Right lobe of liver (tissue), 6 donors: ENCODE results near the gene OBSL1. TPM values are rescaled to one million over a fixed set of nuclear protein-coding genes. Genes with fewer than 3 reads are reported as not detected.

ENCODE experiments used
- ATAC-seq, 4 donors: fragments of 200-7000 bp; cut with Tn5 transposase; one replicate each; pipeline ENCODE4 v1.9.1; 2020; ENCODE audit warnings: mild to moderate bottlenecking in 4 of 4, moderate library complexity in 4 of 4
- DNase-seq, 3 donors: peaks; one replicate each; pipeline ENCODE4 v3.0.0-alpha.2; 2020
- H3K27ac ChIP-seq, 3 donors: fragments of 200-600 bp; one replicate each; pipeline ENCODE4 v1.8.0; 2022
- H3K27me3 ChIP-seq, 2 donors: fragments of 200-600 bp; one replicate each; pipeline ENCODE4 v1.8.0; 2022
- H3K36me3 ChIP-seq, 4 donors: fragments of 200-600 bp; sonication (generic) in 1 of 4; one replicate each; pipeline versions ENCODE4 v1.5.1 to v1.8.0; 2017 to 2022; ENCODE audit warnings: control low read depth in 1 of 4
- H3K4me1 ChIP-seq, 4 donors: fragments of 200-600 bp; sonication (generic) in 1 of 4; one replicate each; pipeline versions ENCODE4 v1.5.1 to v1.8.0; 2017 to 2022; ENCODE audit warnings: control low read depth in 1 of 4
- H3K4me3 ChIP-seq, 3 donors: fragments of 200-600 bp; one replicate each; pipeline ENCODE4 v1.8.0; 2022
- H3K9me3 ChIP-seq, 4 donors: fragments of 200-600 bp; sonication (generic) in 1 of 4; one replicate each; pipeline versions ENCODE4 v1.5.1 to v1.8.0; 2017 to 2022; ENCODE audit warnings: control low read depth in 1 of 4
- POLR2A ChIP-seq: fragments of 450-650 bp; IDR thresholded peaks from one replicate; pipeline ENCODE4 v1.6.1; 2017; ENCODE audit warnings: antibody characterized with exemption, mild to moderate bottlenecking
- WGBS: methylation state at CpG from one replicate; pipeline ENCODE4 v1.1.6; 2018; ENCODE audit warnings: low coverage, low lambda C conversion rate; ENCODE audit not compliant: insufficient coverage; ENCODE audit errors: missing lambda C conversion rate; 5-methylcytosine and 5-hydroxymethylcytosine counted together
- intact Hi-C, 2 donors: fragments of 100-400 bp; cut with DNase I; formaldehyde crosslinking; loops; one replicate each; pipeline versions ENCODE4 v1.11.2 to v1.14.1; 2022
- total RNA-seq, 6 experiments: library from RNA; depleted of rRNA in 2 of 6; stranded (reverse); fragments of >200 nt in 2 of 6; fragmentation: NEBNext Ultra II Directional in 3 of 6; extraction: Animal tissue kit (Norgen Biotek cat#: 25700) in 3 of 6; gene quantifications; one replicate each; pipeline versions ENCODE4 v1.1.0 to v1.2.4, GENCODE V29; 2016 to 2023
- TF ChIP-seq, protein P1 (sequence below), 4 donors: fragments of 200-600 bp in 3 of 4; fragments of 450-650 bp in 1 of 4; IDR thresholded peaks; one replicate each; pipeline versions ENCODE4 v1.5.1 to v1.8.0; 2016 to 2022; ENCODE audit warnings: antibody characterized with exemption in 4 of 4, mild to moderate bottlenecking in 2 of 4
- donor health status: DM: no; HTN: yes; CAD: no.
- donor health status: DM: no; HTN: no; CAD: no.
- donor health status: DM: no; HTN: no; CAD: no.
- donor health status: DM: no; HTN: yes; CAD: no.
- donor health status: DM: no; HTN: yes; CAD: no.

Gene OBSL1
- total RNA-seq, 6 experiments from 2014 or later, result 27.0 to 42.5 (median 39.4) TPM

DNA sequence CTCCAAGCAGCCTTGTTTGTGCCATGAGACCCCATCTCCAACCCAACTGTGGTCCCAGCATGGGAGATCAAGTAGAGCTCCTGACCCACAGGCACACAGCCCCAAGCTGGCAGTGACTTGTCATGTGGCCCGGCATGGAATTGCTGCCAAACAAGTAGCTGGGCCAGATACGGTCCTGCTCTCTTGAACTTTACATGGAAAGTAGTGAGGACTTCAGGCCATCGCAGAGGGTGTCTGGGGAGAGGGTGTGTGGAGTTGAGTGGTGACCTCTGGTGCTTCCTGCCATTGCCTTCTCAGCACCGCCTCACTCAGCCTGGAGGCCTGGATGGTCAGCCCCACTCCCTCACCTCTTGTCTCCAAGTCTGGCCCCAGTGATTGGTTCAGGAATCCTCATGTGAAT is 45.2 kb upstream of the OBSL1 start:
- no peaks in the 10 kb centered on the region for H3K4me1 ChIP-seq
- no peaks in the 10 kb centered on the region for H3K9me3 ChIP-seq
- intact Hi-C loops, result no loop called here
- WGBS, result 44% methylated on average over 4 of the region's 4 CpGs
- TF ChIP-seq, protein P1, sequence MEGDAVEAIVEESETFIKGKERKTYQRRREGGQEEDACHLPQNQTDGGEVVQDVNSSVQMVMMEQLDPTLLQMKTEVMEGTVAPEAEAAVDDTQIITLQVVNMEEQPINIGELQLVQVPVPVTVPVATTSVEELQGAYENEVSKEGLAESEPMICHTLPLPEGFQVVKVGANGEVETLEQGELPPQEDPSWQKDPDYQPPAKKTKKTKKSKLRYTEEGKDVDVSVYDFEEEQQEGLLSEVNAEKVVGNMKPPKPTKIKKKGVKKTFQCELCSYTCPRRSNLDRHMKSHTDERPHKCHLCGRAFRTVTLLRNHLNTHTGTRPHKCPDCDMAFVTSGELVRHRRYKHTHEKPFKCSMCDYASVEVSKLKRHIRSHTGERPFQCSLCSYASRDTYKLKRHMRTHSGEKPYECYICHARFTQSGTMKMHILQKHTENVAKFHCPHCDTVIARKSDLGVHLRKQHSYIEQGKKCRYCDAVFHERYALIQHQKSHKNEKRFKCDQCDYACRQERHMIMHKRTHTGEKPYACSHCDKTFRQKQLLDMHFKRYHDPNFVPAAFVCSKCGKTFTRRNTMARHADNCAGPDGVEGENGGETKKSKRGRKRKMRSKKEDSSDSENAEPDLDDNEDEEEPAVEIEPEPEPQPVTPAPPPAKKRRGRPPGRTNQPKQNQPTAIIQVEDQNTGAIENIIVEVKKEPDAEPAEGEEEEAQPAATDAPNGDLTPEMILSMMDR (IDR thresholded peaks at IDR 0.05), result no peak
- TF ChIP-seq POLR2A, result no peak
- H3K27ac ChIP-seq, result no peak overlapping the region
- H3K27me3 ChIP-seq, result no peaks in the 10 kb centered on the region
- peak in 1 of 3 donors; percentile 57 for DNase-seq
- ATAC-seq, result peak in 3 of 4 donors; percentile 10 to 84 (median 30)
- no peak overlapping the region for H3K4me3 ChIP-seq
- peaks cover 0 to 5% (median 1%) of the 10 kb centered on the region in 4 donors for H3K36me3 ChIP-seq

DNA sequence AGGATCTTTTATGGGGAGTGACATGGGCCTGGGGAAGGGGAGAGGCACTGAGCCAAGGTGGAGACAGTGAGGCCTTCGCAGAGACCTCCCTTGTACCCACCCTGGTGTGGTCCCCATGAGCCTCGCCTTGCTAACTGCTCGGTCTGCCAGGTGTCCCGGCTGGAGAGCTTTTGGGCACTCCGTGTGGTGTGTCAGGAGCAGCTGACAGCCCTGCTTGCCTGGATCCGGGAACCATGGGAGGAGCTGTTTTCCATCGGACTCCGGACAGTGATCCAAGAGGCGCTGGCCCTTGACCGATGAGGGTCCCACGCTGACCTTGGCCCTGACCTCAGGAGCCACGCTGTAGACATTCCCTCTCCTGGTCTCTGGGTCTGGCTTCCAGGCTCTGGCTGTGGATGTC is 44.6 kb upstream of the OBSL1 start:
- no peak for DNase-seq
- no CpG with 5 or more reads among the region's 12 CpGs for WGBS
- peaks cover 0 to 5% (median 1%) of the 10 kb centered on the region in 4 donors for H3K36me3 ChIP-seq
- no peaks in the 10 kb centered on the region for H3K9me3 ChIP-seq
- intact Hi-C loops, result no loop called here
- no peaks in the 10 kb centered on the region for H3K4me1 ChIP-seq
- H3K27ac ChIP-seq, result no peak overlapping the region
- TF ChIP-seq, protein P1 (IDR thresholded peaks at IDR 0.05), result no peak
- no peak for TF ChIP-seq POLR2A
- H3K4me3 ChIP-seq, result no peak overlapping the region
- H3K27me3 ChIP-seq, result no peaks in the 10 kb centered on the region
- no peak for ATAC-seq

DNA sequence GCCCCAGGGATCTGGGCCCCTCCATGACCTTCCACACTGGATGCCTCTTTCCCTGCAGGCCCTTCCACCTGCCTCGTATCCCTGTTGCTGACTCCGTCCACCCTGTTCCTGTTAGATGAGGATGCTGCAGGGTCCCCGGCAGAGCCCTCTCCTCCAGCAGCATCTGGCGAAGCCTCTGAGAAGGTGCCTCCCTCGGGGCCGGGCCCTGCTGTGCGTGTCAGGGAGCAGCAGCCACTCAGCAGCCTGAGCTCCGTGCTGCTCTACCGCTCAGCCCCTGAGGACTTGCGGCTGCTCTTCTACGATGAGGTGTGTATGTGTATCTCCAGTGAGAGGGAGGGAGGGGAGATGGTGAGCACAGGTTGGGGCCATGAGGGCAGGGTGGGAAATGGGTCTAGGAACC is 43.7 kb upstream of the OBSL1 start:
- Histone ChIP-seq H3K4me1 (no peaks in the 10 kb centered on the region), H3K4me3 (no peak overlapping the region), H3K27ac (no peak overlapping the region), H3K36me3 (peaks cover 0 to 5% (median 1%) of the 10 kb centered on the region in 4 donors), H3K9me3 (no peaks in the 10 kb centered on the region), H3K27me3 (no peaks in the 10 kb centered on the region)
- DNase-seq, result no peak
- intact Hi-C loops, result no loop called here
- WGBS, result 96% methylated on average over 6 of the region's 11 CpGs
- no peak for ATAC-seq
- TF ChIP-seq, protein P1 (IDR thresholded peaks at IDR 0.05), result no peak
- TF ChIP-seq POLR2A, result no peak

DNA sequence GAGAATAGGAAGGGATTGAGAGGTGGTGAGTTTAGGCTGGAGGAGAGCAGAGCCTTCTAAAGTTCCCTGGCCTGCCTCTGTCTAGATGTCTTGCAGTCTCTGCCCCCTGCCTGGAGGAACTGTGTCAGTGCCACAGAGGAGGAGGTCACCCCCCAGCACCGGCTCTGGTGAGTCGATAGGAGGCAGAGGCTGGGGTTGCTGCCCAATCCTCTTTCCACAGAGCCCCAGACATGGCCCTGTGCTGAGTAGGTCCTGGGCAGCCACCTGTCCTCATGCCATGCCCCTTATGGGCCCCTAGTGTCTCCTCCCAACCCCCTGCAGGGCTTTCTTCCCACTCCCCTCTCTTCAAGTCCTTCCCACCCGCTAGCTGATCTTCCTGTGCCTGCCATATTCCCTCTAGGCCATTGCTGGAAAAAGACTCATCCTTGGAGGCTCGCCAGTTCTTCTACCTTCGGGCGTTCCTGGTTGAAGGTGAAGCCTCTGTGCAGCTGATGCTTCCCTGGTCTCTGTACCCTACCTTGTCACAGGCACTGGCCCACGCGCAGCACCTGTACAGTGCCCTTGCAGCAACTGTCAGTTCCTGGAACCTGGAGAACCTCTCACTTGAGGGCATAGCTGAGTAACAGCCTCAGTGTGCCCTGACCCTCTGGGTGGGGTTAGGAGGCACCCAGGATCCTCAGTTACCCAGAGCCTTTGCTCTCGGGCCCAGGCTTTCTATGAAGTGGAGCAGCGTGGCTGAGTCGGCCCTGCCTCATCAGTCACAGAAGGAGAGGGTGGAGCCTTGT is 42.9 kb upstream of the OBSL1 start:
- 87% methylated on average over 3 of the region's 11 CpGs for WGBS
- H3K9me3 ChIP-seq, result no peaks in the 10 kb centered on the region
- ATAC-seq, result peak in 1 of 4 donors; percentile 9
- TF ChIP-seq, protein P1 (IDR thresholded peaks at IDR 0.05), result no peak
- TF ChIP-seq POLR2A, result no peak
- no peaks in the 10 kb centered on the region for H3K4me1 ChIP-seq
- H3K36me3 ChIP-seq, result peaks cover 0 to 5% (median 1%) of the 10 kb centered on the region in 4 donors
- no peak overlapping the region for H3K27ac ChIP-seq
- DNase-seq, result no peak
- H3K27me3 ChIP-seq, result no peaks in the 10 kb centered on the region
- H3K4me3 ChIP-seq, result no peak overlapping the region
- intact Hi-C loops, result no loop called here
